HG03460 (cell line): ENCODE measurements around the gene PGR.

Experiments used
- ATAC-seq: cut with Tn5 transposase; IDR thresholded peaks from one replicate; pipeline ENCODE4 v1.9.1; 2021; ENCODE audit not compliant: unreplicated experiment

PGR gene

DNA sequence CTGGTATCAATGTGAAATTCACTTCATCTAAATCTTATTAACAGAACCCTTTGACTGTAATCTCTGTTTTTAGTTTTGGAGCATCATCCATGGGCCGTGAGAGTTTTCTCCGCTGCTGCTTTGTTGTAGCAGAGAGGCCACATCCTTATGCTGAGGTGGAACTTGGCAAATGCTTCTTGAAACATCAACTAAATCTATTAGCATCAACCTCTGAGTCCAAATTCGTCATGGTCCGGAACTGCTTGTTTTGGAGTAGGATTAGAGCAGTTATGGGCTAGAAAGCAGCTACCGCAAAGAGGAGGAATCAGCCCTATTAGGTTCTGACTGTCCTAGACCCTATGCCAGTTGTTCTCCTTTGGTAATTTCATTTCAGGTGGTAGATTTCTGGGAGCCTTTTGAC is 117.7 kb downstream of the PGR start:
- ATAC-seq, result no peak

DNA sequence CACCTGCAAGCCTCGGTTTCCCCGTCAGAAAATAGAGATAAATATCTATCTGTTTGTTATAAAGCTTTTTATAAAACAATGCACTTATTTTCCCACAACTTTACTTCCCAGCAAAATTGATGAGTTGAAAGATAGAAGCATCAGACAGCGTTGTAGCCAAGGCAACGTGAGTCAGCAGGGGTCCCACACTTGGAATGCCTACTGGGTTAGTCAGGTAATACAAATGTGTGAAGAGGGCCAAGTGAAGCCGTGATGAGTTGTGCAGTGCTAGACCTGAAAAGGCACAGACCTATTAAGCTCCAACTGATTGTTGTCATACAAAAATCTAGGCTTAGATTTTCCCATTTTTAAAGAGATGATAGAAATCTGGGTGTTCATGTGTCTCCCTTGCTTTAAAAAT is 118.7 kb downstream of the PGR start:
- no peak for ATAC-seq

DNA sequence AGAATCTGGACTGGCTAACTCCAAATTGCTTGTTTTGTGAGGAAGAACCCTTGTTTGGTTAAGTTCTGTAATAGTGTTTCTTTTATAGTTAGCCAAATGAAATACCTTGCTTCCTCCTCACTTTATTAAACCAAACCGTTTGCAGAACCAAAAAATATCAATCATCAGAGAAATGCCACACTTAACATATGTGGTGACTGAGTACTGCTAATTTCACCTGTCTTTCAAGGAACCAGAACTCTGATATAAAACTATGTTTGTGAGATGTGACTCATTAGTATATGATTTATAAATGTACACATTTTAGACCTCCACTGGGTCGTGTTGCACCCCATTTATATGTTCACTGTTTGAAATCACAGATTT is 119.9 kb downstream of the PGR start:
- no peak for ATAC-seq

DNA sequence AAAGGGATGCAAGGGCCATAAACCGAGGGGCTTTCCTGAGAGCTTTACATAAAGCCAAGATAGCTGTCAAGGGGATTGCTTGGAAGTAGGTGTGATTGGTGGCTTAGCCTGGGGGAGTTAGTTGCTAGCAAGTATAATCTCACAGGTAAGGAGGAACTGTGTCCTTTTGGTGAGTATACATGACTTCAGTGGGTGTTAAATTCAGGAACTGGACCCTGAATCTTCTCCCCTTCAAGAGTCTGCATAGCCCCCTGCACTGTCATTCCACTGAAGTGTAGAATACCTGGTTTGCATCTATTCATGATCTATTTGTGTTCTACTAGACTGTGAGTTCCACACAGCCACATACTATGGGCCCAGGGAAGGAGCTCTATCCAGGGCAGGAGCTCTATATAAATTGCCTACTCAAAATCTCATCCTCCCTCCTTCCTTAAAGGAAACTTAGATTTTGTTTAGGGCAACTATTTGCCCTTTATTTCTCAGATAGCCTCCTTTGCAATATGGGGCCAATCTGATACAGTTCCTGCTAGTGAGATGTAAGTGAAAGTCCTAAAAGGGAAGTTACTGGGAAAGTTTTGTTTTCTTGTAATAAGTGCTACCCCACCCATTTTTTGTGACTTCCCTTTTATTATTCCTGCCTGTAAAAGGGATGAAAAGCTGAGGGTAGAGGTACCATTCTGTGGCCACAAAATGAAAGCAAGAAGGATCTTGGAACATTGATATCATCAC is 120.5 kb downstream of the PGR start:
- no peak for ATAC-seq

DNA sequence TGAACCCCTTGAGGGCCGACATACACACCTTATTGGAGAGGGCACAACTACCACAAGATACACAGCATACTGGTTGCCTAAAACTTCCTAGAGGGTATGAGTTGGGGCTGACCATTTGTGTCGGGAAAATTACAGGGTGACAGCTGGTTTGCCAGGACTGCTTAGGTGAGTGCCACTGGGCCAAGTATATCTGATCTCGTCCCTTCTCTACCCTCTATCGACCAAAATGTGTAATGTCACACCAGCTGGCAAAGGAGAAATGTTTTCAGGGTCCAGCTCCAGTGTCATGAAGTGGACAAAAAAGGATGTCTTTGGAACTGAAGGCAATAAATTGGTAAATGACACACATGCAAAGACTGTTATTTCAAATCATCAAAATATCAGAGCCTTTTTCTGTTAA is 126.1 kb downstream of the PGR start:
- ATAC-seq, result no peak

DNA sequence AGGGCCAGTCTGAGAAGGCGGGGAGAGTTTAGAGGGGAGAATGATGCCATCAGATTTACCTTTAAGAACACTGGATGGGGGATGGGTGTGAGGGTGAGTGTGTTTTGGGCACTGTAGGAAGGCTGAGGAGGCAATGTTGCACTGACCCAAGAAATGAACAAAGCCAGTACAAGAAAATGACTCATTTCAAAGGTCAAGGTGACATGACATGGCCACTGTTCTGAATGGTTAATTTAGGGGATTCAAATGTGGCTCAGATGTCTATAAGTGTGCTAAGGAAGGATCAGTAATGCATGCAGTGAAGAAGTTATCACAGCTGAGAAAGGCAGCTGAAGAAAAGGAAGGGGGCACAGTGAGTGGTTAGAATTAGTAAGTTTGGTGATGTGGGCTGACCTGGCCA is 129.9 kb downstream of the PGR start:
- no peak for ATAC-seq

DNA sequence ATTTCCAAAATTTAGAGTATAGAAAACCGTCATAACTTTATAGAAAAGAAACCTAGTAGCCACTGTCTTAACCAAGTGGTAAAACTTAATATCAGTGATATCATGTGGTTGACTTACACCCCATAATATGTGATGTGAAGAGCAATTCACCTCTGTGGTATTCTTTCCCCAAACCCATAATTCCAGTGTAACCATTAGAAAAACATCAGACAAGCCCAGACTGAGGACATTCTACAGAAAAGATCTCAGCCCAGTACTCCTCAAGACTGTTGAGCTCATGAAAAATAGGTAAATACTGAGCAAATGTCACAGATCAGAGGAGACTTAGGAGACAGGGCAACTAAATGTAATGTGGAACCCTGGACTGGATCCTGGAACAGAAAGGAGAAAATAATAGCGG is 134.6 kb downstream of the PGR start:
- ATAC-seq, result no peak

DNA sequence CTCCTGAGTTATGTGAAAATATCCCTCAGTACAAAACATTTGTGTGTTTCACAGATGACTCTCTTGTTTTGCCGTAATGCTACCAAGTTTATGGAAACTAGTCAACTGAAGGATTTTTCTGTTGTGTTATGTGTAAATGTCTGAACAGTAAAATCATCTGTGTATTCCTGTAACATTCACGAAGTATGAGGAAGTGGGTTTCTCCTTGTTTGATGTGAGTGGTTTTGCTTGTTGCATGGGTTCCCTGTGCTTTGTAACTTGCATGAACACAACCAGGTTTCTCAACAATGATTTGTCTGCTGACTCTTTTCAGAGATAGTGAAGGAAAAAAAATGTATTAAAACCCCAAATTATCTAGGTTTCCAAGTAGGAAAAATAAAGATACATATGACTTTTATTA is 138.1 kb downstream of the PGR start:
- ATAC-seq, result no peak

DNA sequence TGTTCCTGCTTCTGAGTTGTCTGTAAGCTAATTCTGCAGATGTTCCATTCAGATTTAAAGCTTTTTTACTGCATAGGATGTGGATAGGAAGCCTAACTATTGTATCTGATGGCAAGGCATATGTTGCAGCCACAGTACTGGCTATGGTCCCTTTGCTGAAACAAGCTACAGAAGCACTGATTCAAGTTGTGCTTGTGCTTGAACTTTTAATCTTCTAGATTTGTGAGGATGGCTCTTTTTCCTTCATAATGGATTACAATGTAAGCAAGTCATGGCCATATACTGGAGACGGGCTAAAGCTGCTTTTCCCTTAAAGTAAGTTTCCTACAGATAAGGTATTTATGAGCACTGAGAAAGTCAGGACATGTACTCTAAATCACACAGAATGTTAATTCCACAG is 138.7 kb downstream of the PGR start:
- ATAC-seq, result no peak

DNA sequence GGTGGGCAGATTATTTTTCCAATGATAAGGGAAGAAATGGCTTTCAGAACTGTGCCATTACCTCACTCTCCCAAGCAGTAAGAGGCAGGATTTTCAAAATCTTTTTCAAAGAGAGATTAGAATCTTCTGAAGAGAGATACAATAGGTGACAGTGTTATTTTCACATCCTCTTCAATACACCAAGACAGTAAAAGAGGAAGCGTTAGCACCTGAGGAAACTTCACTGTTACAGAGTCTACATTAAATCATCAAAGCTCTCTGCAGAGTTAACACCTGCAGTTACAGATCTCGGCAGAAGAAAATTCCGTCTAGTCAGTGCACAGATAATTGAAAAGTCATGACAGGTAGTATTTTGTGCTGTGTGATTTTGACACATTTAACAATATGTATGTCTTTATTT is 144.9 kb downstream of the PGR start:
- no peak for ATAC-seq

DNA sequence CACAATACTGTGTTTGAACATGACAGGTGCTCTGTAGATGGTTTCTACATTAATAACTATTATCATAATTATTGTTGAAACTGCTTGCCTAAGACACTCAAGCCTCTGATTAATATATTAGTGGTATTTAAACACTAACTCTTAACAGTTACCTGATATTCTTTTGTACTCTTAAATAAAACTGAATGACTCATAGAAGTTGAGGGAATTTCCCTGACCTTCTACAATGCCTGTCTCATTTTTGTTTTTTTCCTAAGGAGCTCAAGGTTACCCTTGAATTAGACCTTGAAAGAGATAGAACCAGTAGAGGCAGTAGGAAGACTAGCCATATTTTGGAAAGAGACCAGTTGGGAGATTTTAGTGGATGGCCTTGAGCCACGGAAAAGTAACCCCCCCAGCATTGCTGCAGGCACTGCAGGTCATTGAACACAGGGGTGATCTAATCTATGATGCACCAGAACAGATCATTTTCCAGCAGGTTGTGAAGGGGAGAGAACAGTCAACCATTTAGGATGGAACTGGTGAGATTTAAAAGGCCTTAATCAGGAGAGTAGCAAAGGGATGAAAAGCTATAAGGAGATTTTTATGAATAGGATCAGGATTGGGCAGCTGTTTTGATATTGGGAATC is 148.3 kb downstream of the PGR start:
- no peak for ATAC-seq

DNA sequence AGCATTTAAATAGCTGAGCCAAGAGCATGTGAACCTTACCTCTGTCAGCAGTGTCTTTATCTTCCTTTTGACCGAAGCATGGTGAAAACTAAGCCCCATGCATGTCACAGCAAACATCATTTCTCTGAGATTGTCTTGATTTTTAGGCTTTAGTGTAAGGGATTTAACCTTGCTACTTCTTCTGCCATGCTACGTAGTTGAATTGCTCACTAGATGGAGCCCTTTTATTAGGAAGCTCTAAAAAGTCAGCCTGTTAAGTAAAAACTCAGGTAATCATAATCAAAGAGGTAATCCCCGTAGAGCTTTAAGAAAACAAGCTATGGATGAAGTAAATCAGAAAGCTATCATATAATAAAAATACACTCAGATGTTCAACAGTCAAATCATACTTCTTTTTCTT is 149.5 kb downstream of the PGR start:
- no peak for ATAC-seq
